Measurements from ENCODE around the gene DARS2. TPM values are rescaled to one million over a fixed set of nuclear protein-coding genes. Genes with fewer than 3 reads are reported as not detected.
"Not testable (repeated sequence)": the region's sequence is repeated elsewhere in the genome, so short reads cannot be mapped to it uniquely, and the experiment has no call there.

Gene DARS2
- polyA plus RNA-seq, 3 donors, result 3.2 to 8.2 (median 6.2) TPM

- H3K27ac Mint-ChIP-seq, result no peak overlapping the region
- no peak overlapping the region for H3K9ac ChIP-seq (ENCODE audit: insufficient read depth, low read length, poor library complexity, severe bottlenecking)
- no peaks in the 10 kb centered on the region for H4K20me1 ChIP-seq (ENCODE audit: insufficient read depth, low read length)
- H3K27me3 ChIP-seq (ENCODE audit: control insufficient read depth in 2 of 2, insufficient read depth in 2 of 2, low read length in 2 of 2), result no peaks in the 10 kb centered on the region
- peaks cover 4% of the 10 kb centered on the region for H3K79me2 ChIP-seq (ENCODE audit: insufficient read depth, low read length)
- H3K9me3 Mint-ChIP-seq, result no peaks in the 10 kb centered on the region
- H3K4me2 ChIP-seq (replicated peaks; ENCODE audit: extremely low read depth, low read length, poor library complexity, severe bottlenecking), result no peak overlapping the region
- no peak overlapping the region for H3K4me3 Mint-ChIP-seq
- intact Hi-C loops (cut with micrococcal nuclease), result no loop called here
- no peak for TF ChIP-seq CTCF (IDR thresholded peaks at IDR 0.05)
- no peaks in the 10 kb centered on the region for H3K4me1 Mint-ChIP-seq
- 90% methylated on average over 2 of the region's 2 CpGs for WGBS (ENCODE audit: insufficient coverage)
- peaks cover 40 to 71% of the 10 kb centered on the region in 2 donors for H3K36me3 Mint-ChIP-seq
- DNase-seq, result no peak
- H3K27me3 Mint-ChIP-seq (ENCODE audit: low read depth in 3 of 3), result no peaks in the 10 kb centered on the region
- H2AFZ ChIP-seq (ENCODE audit: insufficient read depth, low read depth, low read length, poor library complexity, severe bottlenecking), result no peak overlapping the region
- H3K36me3 ChIP-seq (replicated peaks in 1 of 2; ENCODE audit: control insufficient read depth in 1 of 2, insufficient read depth in 2 of 2, low read length in 2 of 2), result peaks cover 50 to 87% of the 10 kb centered on the region in 2 donors
- no peak overlapping the region for H3K4me3 ChIP-seq (replicated peaks in 1 of 3; ENCODE audit: low read depth in 2 of 3, low read length in 3 of 3)
- no peaks in the 10 kb centered on the region for H3K4me1 ChIP-seq (ENCODE audit: control insufficient read depth in 1 of 2, insufficient read depth in 2 of 2, low read length in 2 of 2)
- no peak overlapping the region for H3K27ac ChIP-seq (ENCODE audit: low read depth in 1 of 2, low read length in 2 of 2)
- H3K9me3 ChIP-seq (replicated peaks in 1 of 2; ENCODE audit: control insufficient read depth in 1 of 2, insufficient read depth in 1 of 2, low read length in 2 of 2), result no peaks in the 10 kb centered on the region
Measured at GRCh38 chr1:173802961-173803360, 21.5 kb upstream of the DARS2 start.

GRCh38 chr1:173813654-173814053, 10.8 kb upstream of the DARS2 start:
- intact Hi-C loops (cut with micrococcal nuclease); H3K4me2 ChIP-seq (replicated peaks; ENCODE audit: extremely low read depth, low read length, poor library complexity, severe bottlenecking); H3K4me3 Mint-ChIP-seq; H3K27me3 Mint-ChIP-seq (ENCODE audit: low read depth in 3 of 3); H3K9me3 ChIP-seq (replicated peaks in 1 of 2; ENCODE audit: control insufficient read depth in 1 of 2, insufficient read depth in 1 of 2, low read length in 2 of 2); H4K20me1 ChIP-seq (ENCODE audit: insufficient read depth, low read length); H2AFZ ChIP-seq (ENCODE audit: insufficient read depth, low read depth, low read length, poor library complexity, severe bottlenecking); H3K4me1 Mint-ChIP-seq; H3K27me3 ChIP-seq (ENCODE audit: control insufficient read depth in 2 of 2, insufficient read depth in 2 of 2, low read length in 2 of 2); H3K27ac ChIP-seq (ENCODE audit: low read depth in 1 of 2, low read length in 2 of 2); H3K9ac ChIP-seq (ENCODE audit: insufficient read depth, low read length, poor library complexity, severe bottlenecking); H3K4me3 ChIP-seq (replicated peaks in 1 of 3; ENCODE audit: low read depth in 2 of 3, low read length in 3 of 3); H3K4me1 ChIP-seq (ENCODE audit: control insufficient read depth in 1 of 2, insufficient read depth in 2 of 2, low read length in 2 of 2); H3K9me3 Mint-ChIP-seq; DNase-seq: not testable (repeated sequence)
- peaks cover 13 to 35% of the 10 kb centered on the region in 2 donors for H3K36me3 ChIP-seq (replicated peaks in 1 of 2; ENCODE audit: control insufficient read depth in 1 of 2, insufficient read depth in 2 of 2, low read length in 2 of 2)
- Mint-ChIP-seq H3K27ac (peak overlapping the region in 1 of 7 donors; percentile 51), H3K36me3 (peaks cover 28 to 63% of the 10 kb centered on the region in 2 donors)
- H3K79me2 ChIP-seq (ENCODE audit: insufficient read depth, low read length), result peaks cover 77% of the 10 kb centered on the region
- WGBS (ENCODE audit: insufficient coverage), result no CpG with 5 or more reads among the region's 5 CpGs

All from CD14-positive monocyte (primary cell).